GM12874 (cell line): Measurements from ENCODE around the gene DCAF6.

ENCODE experiments used
- CTCF ChIP-seq: IDR thresholded peaks from 2 replicates; pipeline ENCODE4 v1.5.1; 2011; ENCODE audit warnings: low read depth, mild to moderate bottlenecking, control low read depth, low read length, moderate library complexity; ENCODE audit not compliant: insufficient read depth

The DCAF6 gene

DNA sequence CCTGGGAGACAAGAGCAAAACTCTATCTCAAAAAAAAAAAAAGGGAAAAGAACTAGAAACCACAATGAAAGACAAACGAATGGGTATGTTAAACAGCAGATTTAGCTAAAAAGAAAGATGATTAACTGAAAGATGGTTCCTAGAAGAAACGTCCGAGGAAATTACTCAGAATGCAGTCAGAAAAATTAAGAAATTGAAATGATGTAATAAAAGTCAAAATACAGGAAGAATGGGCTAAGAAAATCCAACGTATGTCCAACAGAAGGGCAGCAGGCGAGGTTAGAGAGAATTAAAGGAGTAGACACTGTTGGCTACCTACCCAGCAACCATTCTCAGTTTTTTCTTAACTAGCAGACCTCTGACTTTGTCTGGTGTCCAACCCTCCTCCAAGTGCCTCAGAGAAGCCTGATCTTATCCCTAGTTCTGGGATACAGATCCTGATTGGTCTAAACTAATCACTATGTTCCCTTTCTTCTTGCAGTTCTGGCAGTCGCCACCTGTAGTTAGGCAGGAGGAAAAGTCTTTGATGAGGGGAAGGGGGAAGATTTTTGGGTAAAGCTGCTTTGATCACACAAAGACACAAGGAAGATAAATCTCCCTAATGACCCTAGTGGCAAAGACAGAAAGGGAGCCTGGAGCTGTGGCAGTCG lies 174.5 kb downstream of the DCAF6 start:
- TF ChIP-seq CTCF = no peak

GRCh38 chr1:168112673-168113305 lies 176.3 kb downstream of the DCAF6 start:
- TF ChIP-seq CTCF = no peak

GRCh38 chr1:168114845-168115244 lies 178.4 kb downstream of the DCAF6 start:
- no peak for TF ChIP-seq CTCF

DNA sequence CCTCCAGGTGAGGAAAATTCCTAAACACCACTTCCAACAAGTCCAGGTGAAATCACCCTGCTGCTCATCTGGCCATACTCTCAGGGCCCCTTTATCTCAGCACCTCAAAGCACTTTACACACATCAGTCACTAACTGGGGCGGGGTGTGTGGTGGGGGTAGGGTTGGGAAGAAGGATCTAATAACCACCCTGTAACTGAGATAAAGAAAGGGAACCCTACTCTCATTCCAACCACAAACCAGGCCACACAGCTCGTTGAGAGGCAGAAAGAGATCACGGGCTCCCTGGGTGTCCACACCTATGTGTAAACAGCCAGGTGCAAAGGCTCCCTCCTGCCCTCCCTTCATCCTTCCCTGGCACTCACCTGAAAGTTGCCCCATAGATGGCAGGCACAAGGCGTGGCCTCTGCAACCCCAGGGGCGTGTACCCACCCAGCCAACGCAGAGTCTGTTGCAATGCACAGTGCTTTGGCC lies 179.9 kb downstream of the DCAF6 start:
- TF ChIP-seq CTCF = no peak

DNA sequence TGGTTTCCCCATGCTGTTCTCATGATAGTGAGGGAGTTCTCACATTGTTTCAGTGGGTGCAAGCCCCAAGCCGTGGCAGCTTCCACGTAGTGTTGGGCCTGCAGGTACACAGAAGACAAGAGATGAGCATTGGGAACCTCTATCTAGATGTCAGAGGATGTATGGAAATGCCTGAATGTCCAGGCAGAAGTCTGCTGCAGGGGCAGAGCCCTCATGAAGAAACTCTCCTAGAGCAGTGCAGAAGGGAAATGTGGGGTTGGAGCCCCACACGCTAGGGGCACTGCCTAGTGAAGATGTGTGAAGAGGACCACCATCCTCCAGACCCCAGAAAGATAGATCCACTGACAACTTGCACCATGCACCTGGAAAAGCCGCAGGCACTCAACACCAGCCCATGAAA lies 183.3 kb downstream of the DCAF6 start:
- TF ChIP-seq CTCF = no peak

GRCh38 chr1:168121401-168122011 lies 185.0 kb downstream of the DCAF6 start:
- no peak for TF ChIP-seq CTCF

DNA sequence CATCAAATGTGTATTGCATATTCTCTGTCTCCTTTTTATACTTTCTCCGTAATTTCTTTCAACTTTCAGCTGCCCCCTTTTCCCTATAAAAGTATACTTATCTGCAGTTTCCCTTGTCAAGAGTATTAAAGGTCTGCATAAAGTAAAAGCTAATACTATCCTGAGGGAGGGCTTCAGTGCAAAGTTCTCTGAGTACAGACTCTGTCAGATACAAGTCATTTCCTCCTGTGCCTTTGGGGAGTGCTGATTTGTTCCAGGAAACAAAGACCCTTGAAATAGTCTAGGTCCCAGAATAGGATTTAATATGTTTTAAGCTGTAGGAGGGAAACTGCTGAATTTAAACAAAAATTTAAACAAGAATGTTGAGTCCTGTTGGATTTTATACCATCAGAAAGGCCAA lies 188.6 kb downstream of the DCAF6 start:
- no peak for TF ChIP-seq CTCF
